Keratinocyte (primary cell): ENCODE results near the gene MTM1.

ENCODE experiments used
- EZH2 ChIP-seq: IDR thresholded peaks from one replicate; pipeline ENCODE4 v1.6.1; 2012; ENCODE audit warnings: inconsistent platforms, mild to moderate bottlenecking, low read length, moderate library complexity
- TF ChIP-seq, protein P1 (sequence below), 3 experiments: IDR thresholded peaks in 1 of 3; conservative IDR thresholded peaks in 1 of 3; optimal IDR thresholded peaks in 1 of 3; 2 replicates in 2 of 3; 3 replicates in 1 of 3; pipeline versions ENCODE3 to v1.5.1; 2011; ENCODE audit warnings: low read length in 3 of 3, mild to moderate bottlenecking in 3 of 3, moderate library complexity in 2 of 3, control low read depth in 1 of 3, inconsistent platforms in 1 of 3; ENCODE audit not compliant: insufficient read depth in 2 of 3; ENCODE audit errors: extremely low read depth in 1 of 3

DNA sequence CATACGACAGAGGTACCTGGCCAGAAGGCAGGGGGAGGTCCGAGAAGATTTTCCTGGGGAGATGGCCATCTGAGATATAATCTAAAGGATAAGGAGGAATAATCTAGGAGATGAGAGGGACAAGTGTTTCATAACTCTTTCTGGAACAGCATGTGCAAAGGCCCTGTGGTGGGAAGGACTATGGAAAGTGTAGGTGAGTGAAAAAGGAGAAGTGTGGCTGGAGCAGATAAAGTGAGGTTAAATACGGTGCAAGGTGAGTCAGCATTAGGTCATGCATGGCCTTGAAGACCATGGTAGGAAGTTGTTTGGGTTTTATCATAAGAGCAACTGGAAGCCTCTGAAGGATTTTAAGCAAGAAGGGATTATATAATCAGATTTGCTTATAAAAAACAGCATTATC, 34.6 kb upstream of the MTM1 start:
- TF ChIP-seq, protein P1, sequence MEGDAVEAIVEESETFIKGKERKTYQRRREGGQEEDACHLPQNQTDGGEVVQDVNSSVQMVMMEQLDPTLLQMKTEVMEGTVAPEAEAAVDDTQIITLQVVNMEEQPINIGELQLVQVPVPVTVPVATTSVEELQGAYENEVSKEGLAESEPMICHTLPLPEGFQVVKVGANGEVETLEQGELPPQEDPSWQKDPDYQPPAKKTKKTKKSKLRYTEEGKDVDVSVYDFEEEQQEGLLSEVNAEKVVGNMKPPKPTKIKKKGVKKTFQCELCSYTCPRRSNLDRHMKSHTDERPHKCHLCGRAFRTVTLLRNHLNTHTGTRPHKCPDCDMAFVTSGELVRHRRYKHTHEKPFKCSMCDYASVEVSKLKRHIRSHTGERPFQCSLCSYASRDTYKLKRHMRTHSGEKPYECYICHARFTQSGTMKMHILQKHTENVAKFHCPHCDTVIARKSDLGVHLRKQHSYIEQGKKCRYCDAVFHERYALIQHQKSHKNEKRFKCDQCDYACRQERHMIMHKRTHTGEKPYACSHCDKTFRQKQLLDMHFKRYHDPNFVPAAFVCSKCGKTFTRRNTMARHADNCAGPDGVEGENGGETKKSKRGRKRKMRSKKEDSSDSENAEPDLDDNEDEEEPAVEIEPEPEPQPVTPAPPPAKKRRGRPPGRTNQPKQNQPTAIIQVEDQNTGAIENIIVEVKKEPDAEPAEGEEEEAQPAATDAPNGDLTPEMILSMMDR (optimal IDR thresholded peaks at IDR 0.05 in 1 of 3, IDR thresholded peaks at IDR 0.05 in 1 of 3, conservative IDR thresholded peaks at IDR 0.05 in 1 of 3; ENCODE audit: extremely low read depth in 1 of 3, insufficient read depth in 2 of 3, low read length in 3 of 3) = no peak
- no peak for TF ChIP-seq EZH2
